ENCODE measurements around the gene FOXO4. TPM values are rescaled to one million over a fixed set of nuclear protein-coding genes. Genes with fewer than 3 reads are reported as not detected.

Gene FOXO4
- total and polyA plus RNA-seq, 2 of the 13 experiments (the other 11 are each of a cell fraction or from before 2014, with no cell fraction given), result 5.1 to 5.7 TPM

GRCh38 chrX:71068044-71068918 is 27.4 kb upstream of the FOXO4 start, which contains the start of gene SNX12 (continued):
- TF ChIP-seq AHDC1 (CRISPR knock-in tag; IDR thresholded peaks at IDR 0.05; ENCODE audit: borderline replicate concordance), result no peak
- no peak for TF ChIP-seq ZBTB44 (CRISPR knock-in tag; IDR thresholded peaks at IDR 0.05)
- no peak for TF ChIP-seq ZNF350 (CRISPR knock-in tag; IDR thresholded peaks at IDR 0.05; ENCODE audit: borderline replicate concordance, low read depth)
- TF ChIP-seq KDM4B (CRISPR knock-in tag; IDR thresholded peaks at IDR 0.05), result no peak
- no peak for TF ChIP-seq POGK (CRISPR knock-in tag; conservative IDR thresholded peaks at IDR 0.05)
- no peak for TF ChIP-seq NFE2 (CRISPR knock-in tag; IDR thresholded peaks at IDR 0.05)
- no peak for TF ChIP-seq KAT2B (IDR thresholded peaks at IDR 0.05; ENCODE audit: borderline replicate concordance, low read depth, low read length)
- TF ChIP-seq IRF2 (CRISPR knock-in tag; IDR thresholded peaks at IDR 0.05), result no peak
- peak; percentile 88 for TF ChIP-seq HNRNPK (IDR thresholded peaks at IDR 0.05; ENCODE audit: low read depth, low read length, poor library complexity, severe bottlenecking)
- no peak for TF ChIP-seq NFIB (CRISPR knock-in tag; IDR thresholded peaks at IDR 0.05; ENCODE audit: borderline replicate concordance)
- peak; percentile 77; the same call in 1 of the 2 replicates for TF ChIP-seq SRF (IDR thresholded peaks at IDR 0.05; ENCODE audit: low read depth, low read length)
- TF ChIP-seq ZNF326 (CRISPR knock-in tag; IDR thresholded peaks at IDR 0.05; ENCODE audit: borderline replicate concordance), result no peak
- no peak for TF ChIP-seq HNRNPL (IDR thresholded peaks at IDR 0.05; ENCODE audit: low read depth, low read length)
- peak; percentile 67 for TF ChIP-seq SAP130 (CRISPR knock-in tag; IDR thresholded peaks at IDR 0.05; ENCODE audit: low read depth)
- TF ChIP-seq DNMT3B (CRISPR knock-in tag; conservative IDR thresholded peaks at IDR 0.05), result no peak
- no peak for TF ChIP-seq ZFP62 (CRISPR knock-in tag; IDR thresholded peaks at IDR 0.05)
- no peak for TF ChIP-seq ZNF800 (CRISPR knock-in tag; IDR thresholded peaks at IDR 0.05)
- peak; percentile 86; the same call in 1 of the 2 replicates for TF ChIP-seq KDM5A (IDR thresholded peaks at IDR 0.05; ENCODE audit: borderline replicate concordance, low read length)

Measured in HepG2 (cell line).